ENCODE results near the gene HAND1. TPM values are rescaled to one million over a fixed set of nuclear protein-coding genes. Genes with fewer than 3 reads are reported as not detected.
A peak's percentile ranks its signal among the peaks of the same experiment; 100 is the strongest.
"Not testable (repeated sequence)": the region's sequence is repeated elsewhere in the genome, so short reads cannot be mapped to it uniquely, and the experiment has no call there.

The HAND1 gene
- 37.8 TPM for total RNA-seq
- long read RNA-seq, transcript HAND1-201 (2 exons, 1,738 nt) = major isoform, 44 of 65 reads
- long read RNA-seq, partial matches to known transcripts = 13 of 65 reads
- long read RNA-seq, other reads (novel, unspliced or antisense) = 8 of 65 reads

- ATAC-seq = peak; percentile 92
- intact Hi-C loops (cut with micrococcal nuclease) = no loop called here
These were observed at the start of gene HAND1 for GRCh38 chr5:154478224-154478565. HAND1 (minus strand) TSS chr5:154478227; CDS start chr5:154478008, 219 bp downstream.

DNA sequence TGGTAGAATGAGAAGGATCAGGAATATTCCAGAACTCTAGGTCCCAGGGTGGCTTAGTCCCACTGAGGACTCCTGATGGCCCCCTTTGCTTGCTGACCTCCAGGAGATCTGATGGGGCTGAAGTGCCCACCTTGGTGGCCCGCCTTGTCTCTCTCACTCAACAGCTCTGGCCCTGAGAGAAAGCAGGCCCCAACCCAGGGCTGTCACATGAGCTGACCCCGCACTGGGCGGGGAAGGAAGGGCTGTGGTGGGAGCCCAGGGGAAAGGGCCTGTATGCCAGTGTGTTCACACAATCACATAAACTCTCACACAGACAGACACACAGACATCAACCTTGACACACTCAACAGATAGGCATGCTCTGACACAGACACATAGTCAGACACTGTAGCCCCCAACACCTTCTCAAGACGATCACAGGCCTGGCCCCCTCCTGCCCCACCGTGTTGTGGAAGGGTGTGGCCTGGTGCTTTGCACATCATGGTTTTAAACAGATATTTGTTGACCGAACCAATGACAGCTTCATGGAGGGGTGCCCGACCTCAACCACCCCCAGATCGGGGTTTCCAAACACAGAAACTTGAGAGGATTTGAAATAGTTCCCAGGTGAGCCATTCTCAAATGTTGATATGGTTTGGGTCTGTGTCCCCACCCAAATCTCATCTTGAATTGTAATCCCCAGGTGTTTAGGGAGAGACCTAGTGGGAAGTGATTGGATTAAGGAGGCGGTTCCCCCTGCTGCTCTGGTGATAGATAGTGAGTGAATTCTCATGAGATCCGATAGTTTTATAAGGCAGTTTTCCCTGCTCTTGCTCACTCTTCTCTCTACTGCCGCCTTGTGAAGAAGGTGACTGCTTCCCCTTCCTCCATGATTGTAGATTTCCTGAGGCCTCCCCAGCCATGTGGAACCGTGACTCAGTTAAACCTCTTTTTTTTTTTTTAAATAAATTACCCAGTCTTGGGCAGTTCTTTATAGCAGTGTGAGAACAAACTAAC lies 48.5 kb upstream of the HAND1 start:
- no peak for DNase-seq
- intact Hi-C loops (cut with micrococcal nuclease) = no loop called here
- ATAC-seq = no peak

More at GRCh38 chr5:154478224-154478565, at the start of gene HAND1:
- DNase-seq = peak; percentile 88

- DNase-seq = no peak
- no peak for ATAC-seq
- intact Hi-C loops (cut with micrococcal nuclease) = no loop called here
These were observed 46.8 kb upstream of the HAND1 start for GRCh38 chr5:154524859-154525258.

- ATAC-seq (no peak), DNase-seq (no peak)
- intact Hi-C loops (cut with micrococcal nuclease) = no loop called here
These were observed 46.2 kb upstream of the HAND1 start for GRCh38 chr5:154524181-154524580.

DNA sequence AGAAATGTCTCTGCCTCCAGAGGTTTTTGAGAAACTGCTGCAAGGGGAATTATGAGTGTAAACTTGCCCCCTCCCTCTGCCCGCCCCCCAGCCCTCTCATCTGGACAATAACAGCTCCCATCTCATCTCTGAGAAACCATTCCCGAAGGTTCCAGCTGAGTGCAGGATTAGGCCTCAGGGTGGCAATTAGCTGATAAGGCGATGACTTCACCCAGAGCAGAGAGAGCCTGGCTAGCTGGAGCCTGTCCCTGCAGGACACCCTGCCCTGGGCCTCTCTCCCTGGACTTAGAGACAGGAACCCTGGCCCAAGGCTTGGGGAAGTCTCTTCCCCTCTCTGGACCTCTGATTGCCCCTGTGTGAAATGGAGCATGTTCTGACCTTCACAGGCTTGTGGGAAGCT lies 45.7 kb upstream of the HAND1 start:
- intact Hi-C loops (cut with micrococcal nuclease) = no loop called here
- ATAC-seq = peak; percentile 89
- DNase-seq = peak; percentile 36

DNA sequence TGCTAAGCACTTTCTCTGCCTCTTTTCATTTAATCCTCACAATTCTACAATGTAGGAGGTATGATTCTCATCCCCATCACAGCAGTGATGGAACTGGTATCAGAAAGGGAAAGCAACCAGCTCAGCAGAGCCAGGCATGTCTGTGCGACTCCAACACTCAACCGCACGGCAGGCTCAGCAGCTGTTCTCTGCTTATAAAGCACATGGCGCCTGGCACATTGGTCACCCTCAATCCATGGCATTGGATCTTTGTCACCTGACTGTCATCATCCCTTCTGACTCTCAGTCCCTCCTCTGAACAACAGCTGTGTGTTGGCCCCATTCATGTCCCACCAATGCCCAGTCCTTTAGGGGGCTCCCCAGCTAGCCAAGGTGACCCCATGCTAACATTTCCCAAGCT lies 45.1 kb upstream of the HAND1 start:
- intact Hi-C loops (cut with micrococcal nuclease) = no loop called here
- no peak for ATAC-seq

GRCh38 chr5:154522284-154522683 lies 44.3 kb upstream of the HAND1 start:
- DNase-seq (no peak), ATAC-seq (no peak)
- intact Hi-C loops (cut with micrococcal nuclease) = no loop called here

More for the DNA sequence above, 45.1 kb upstream of the HAND1 start:
- DNase-seq = no peak

- no peak for DNase-seq
- intact Hi-C loops (cut with micrococcal nuclease) = no loop called here
- ATAC-seq = no peak
These were observed 43.7 kb upstream of the HAND1 start for GRCh38 chr5:154521756-154522155.

DNA sequence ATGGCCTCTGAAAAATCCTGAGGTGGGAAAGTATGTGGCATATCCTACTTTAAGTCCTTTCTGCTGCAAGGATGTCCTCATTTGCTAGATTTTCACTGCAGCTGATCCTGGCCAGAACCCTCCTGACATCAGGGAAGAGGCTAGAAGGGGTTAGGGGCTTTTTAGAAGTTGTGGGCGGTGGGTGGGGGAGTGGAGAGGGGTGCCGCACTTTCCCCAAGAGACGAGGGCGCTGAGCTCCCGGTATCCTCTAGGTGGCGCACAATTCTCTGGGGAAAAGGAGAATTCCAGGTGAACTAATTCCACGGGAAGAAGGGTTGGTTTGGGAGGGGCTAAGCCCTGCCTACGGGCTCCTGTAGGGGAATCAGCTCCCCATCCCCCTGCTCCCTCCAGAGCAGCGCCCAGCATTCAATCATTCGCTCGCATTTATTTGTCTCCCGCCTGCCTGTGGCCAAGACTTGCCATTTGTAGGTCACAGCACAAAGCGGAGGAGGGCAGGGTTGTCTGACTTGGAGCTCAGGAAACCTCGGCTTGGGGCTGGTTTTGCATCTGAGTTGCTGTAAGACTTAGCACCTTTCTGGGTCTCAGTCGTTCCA lies 42.9 kb upstream of the HAND1 start:
- ATAC-seq = no peak
- intact Hi-C loops (cut with micrococcal nuclease) = no loop called here
- no peak for DNase-seq

GRCh38 chr5:154519359-154519758 lies 41.3 kb upstream of the HAND1 start:
- intact Hi-C loops (cut with micrococcal nuclease) = no loop called here
- no peak for DNase-seq

DNA sequence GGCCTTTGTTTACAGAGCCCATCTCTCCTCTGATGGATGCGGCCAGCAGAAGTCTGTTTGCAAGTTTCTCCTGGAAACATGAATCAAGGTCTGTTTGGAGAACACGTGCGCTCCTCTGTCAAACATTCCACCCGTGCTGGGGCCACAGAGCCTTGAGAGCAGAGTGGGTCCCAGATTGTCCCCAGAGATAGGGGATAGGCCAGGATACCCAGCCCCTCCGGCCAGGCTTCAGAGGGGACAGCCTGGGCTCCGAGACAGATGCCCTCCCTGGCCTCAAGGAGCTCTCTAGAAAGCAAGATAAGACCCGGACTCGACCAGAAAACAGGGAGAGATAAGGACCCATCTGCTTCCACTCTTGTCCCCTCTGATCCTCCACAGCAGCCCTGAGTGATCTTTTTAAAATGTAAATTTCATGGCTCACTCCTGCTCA lies 40.4 kb upstream of the HAND1 start:
- intact Hi-C loops (cut with micrococcal nuclease) = no loop called here
- DNase-seq = no peak
- ATAC-seq = no peak

More at GRCh38 chr5:154519359-154519758, 41.3 kb upstream of the HAND1 start:
- no peak for ATAC-seq

GRCh38 chr5:154517810-154518437 lies 39.9 kb upstream of the HAND1 start:
- intact Hi-C loops (cut with micrococcal nuclease) = no loop called here
- DNase-seq = no peak

GRCh38 chr5:154517181-154517580 lies 39.2 kb upstream of the HAND1 start:
- no peak for DNase-seq
- ATAC-seq = no peak
- intact Hi-C loops (cut with micrococcal nuclease) = no loop called here

More at GRCh38 chr5:154517810-154518437, 39.9 kb upstream of the HAND1 start:
- ATAC-seq = no peak

DNA sequence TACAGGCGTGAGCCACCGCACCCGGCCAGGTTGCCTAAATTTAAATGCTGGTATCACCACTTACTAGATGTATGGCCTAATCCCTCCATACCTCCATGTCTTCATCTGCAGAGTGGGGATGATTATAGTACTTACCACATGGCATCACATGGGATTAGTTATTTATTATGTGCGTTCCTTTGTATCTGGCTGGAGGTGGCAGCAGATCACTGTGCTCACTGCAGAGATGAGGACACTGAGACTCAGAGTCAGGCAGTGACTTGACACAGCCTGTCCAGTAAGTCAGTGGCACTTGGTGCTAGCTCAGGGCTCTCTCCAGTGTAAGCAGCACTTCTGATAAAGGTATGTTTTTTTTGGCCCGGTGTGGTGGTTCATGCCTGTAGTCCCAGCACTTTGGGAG lies 38.4 kb upstream of the HAND1 start:
- ATAC-seq = no peak
- DNase-seq = no peak
- intact Hi-C loops (cut with micrococcal nuclease) = no loop called here

DNA sequence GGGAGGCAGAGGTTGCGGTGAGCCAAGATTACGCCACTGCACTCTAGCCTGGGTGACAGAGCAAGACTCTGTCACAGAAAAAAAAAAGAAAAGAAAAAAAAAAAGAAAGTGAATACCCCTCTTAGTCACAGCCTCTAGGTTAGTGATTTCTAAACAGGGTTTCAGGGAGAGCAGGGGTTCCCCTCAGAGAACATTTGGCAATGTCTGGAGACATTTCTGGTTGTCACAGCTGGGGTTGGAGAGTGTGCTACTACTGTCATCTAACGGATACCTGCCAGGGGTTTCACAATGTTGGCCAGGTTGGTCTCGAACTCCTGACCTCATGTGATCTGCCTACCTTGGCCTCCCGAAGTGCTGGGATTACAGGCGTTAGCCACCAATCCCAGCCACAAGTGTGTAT lies 37.5 kb upstream of the HAND1 start:
- intact Hi-C loops (cut with micrococcal nuclease); DNase-seq; ATAC-seq: not testable (repeated sequence)

DNA sequence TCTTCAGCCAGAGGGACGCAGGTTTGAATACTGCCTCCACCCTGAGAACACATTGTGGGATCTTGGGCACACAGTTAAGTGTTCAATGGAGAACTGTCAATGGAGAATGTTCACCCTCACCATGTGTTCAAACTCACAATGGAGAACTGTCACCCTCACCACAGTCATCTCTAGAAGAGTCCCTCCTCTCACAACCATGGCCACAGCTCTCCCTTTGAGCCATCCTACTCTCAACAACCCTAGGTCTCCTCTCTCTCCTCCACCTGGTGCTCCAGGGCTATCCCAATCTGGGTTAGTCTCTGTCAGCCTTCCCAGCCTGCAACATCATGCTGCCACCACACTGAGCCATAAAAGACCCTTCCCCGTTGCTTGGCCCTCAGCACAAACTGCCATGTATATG lies 36.3 kb upstream of the HAND1 start:
- intact Hi-C loops (cut with micrococcal nuclease) = no loop called here
- ATAC-seq = no peak
- DNase-seq = no peak

GRCh38 chr5:154513669-154514084 lies 35.6 kb upstream of the HAND1 start:
- ATAC-seq = no peak
- intact Hi-C loops (cut with micrococcal nuclease) = no loop called here

DNA sequence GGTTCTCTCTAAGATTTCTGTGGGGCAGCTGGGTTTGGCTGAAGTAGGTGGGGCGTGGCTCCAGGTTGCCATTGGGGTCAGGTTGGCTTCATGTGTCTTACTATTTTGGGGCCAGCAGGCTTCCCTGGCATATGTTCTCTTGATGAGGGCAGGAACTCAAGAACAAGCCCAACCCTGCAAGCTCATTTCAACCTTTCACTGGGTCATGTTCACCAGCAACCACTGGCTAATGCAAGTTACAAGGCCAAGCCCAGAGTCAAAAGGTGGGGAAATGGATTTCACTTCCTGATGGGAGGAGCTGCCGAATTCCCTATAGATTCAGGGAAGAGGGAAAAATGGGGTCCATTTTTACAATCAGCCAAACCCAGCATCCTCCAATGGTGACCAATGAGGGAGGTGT lies 34.0 kb upstream of the HAND1 start:
- intact Hi-C loops (cut with micrococcal nuclease) = no loop called here
- ATAC-seq = no peak

More at GRCh38 chr5:154513669-154514084, 35.6 kb upstream of the HAND1 start:
- no peak for DNase-seq

DNA sequence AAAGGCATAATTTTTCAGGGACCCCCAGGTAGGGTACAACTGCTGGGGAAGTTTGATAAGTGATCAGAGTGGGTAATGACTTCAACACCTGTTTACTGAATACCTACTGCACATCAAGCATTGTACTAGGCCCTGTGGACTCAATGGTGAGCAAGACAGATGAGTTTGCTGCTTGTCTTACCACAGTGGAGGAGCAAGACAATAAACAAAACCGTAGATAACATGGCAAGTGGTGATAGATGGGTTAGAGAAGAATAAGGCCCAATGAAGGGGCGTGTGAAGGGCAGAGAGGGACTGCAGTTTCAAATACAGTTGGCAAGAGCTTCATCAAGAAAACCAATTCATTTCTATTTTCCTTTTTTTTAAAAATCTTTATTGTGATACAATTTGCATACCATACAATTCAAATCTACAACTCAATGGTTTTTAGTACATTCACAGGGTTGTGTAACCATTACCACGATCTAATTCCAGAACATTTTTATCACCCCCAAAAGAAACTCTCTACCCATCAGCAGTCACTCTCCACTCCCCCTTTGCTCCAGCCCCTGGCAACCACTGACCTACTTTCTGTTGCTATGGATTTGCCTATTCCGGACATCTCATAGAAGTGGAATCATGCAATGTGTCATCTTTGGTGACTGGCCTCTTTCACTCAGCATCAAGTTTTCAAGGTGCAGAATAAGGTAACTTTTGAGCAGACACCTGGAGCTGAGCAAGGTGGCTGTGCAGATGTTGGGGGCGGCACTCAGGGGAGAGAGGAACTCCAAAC lies 31.9 kb upstream of the HAND1 start:
- intact Hi-C loops (cut with micrococcal nuclease) = no loop called here
- DNase-seq (no peak), ATAC-seq (no peak)

More for the DNA sequence above, 34.0 kb upstream of the HAND1 start:
- DNase-seq = no peak

Measured in left ventricle myocardium superior (tissue), 1 donor.